NCI-H1048 (cell line): ENCODE data around the gene SMG9.
"Not testable (repeated sequence)": the region's sequence is repeated elsewhere in the genome, so short reads cannot be mapped to it uniquely, and the experiment has no call there.

ENCODE experiments used
- DNase-seq: peaks from one replicate; lab custom pipeline; 2025; lab: John Stamatoyannopoulos, UW

SMG9 gene

GRCh38 chr19:43779820-43780219 is 25.1 kb upstream of the SMG9 start:
- DNase-seq = no peak

- DNase-seq = no peak
Observed at GRCh38 chr19:43779147-43779819, 24.5 kb upstream of the SMG9 start.

- no peak for DNase-seq
Observed at GRCh38 chr19:43778651-43779050, 23.9 kb upstream of the SMG9 start.

- no peak for DNase-seq
Observed at GRCh38 chr19:43777163-43777695, 22.5 kb upstream of the SMG9 start.

- DNase-seq = no peak
Observed at GRCh38 chr19:43776286-43776685, 21.5 kb upstream of the SMG9 start.

- no peak for DNase-seq
Observed at GRCh38 chr19:43775299-43775890, 20.6 kb upstream of the SMG9 start.

GRCh38 chr19:43774940-43775258 is 20.1 kb upstream of the SMG9 start:
- not testable (repeated sequence) for DNase-seq

- no peak for DNase-seq
Observed at GRCh38 chr19:43774103-43774939, 19.6 kb upstream of the SMG9 start.

- DNase-seq = no peak
Observed at GRCh38 chr19:43773725-43774102, 19.0 kb upstream of the SMG9 start.

- DNase-seq = no peak
Observed at GRCh38 chr19:43769256-43769655, 14.5 kb upstream of the SMG9 start.

GRCh38 chr19:43768273-43769050 is 13.7 kb upstream of the SMG9 start:
- DNase-seq = no peak

- no peak for DNase-seq
Observed at GRCh38 chr19:43767818-43768217, 13.1 kb upstream of the SMG9 start.

- DNase-seq = no peak
Observed at GRCh38 chr19:43767316-43767715, 12.6 kb upstream of the SMG9 start.

GRCh38 chr19:43766755-43767043 is 11.9 kb upstream of the SMG9 start:
- DNase-seq = no peak

GRCh38 chr19:43765109-43765876 is 10.5 kb upstream of the SMG9 start:
- no peak for DNase-seq

- DNase-seq = not testable (repeated sequence)
Observed at GRCh38 chr19:43764684-43765083, 9.9 kb upstream of the SMG9 start.

- no peak for DNase-seq
Observed at GRCh38 chr19:43763473-43763939, 8.7 kb upstream of the SMG9 start.

- no peak for DNase-seq
Observed at GRCh38 chr19:43762814-43763213, 8.1 kb upstream of the SMG9 start.

GRCh38 chr19:43760941-43761340 is 6.2 kb upstream of the SMG9 start:
- no peak for DNase-seq

GRCh38 chr19:43759515-43759914 is 4.8 kb upstream of the SMG9 start:
- DNase-seq = no peak

- peak; percentile 74 for DNase-seq
Observed at GRCh38 chr19:43755256-43755801, 567 bp upstream of the SMG9 start.

GRCh38 chr19:43754253-43754502 is 584 bp downstream of the SMG9 start:
- DNase-seq = no peak
